ENCODE results near the gene PPP3CA. TPM values are rescaled to one million over a fixed set of nuclear protein-coding genes. Genes with fewer than 3 reads are reported as not detected.

The PPP3CA gene
- polyA plus RNA-seq, 3 donors: 6.5 to 27.2 (median 14.1) TPM

DNA sequence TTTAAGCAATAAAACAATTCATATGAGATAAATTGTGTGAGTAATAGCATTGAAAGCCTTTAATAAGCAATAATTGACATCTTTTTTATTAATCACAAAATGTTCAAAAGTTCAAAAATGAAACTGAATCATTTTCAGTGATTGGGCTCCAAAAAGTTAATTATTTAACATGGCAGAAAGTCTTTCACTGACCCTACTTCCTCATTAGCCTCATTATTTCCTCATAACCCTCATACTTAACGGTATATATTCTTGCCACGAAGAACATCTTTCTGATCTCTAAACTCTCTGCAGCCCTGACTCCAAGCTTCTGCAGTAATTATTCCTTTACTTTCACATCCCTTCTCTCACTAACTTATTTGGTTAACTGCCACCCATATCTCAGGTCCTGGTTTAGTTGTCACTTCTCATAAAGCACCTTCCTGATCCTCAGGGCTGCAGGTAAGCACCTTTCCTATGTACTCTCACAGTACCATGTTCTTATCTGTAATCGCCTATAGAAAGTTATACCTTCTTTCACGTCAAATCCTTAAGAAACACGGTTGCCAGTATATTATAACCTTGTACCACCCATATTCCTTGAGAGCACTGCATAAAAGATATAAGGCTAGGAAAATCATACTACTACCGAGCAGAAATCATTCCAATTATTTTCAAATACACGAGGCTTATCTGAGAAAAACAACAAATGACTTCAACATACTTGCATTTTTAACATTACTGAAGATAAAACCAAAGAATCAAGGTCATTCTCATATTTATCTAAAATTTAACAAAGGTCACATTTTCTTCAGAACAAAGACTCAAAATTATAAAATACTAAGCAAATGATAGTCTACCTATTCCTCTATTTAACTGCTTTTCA is 72.2 kb downstream of the PPP3CA start:
- 39 to 70% (median 66%) methylated on average over 7 of the region's 7 CpGs for WGBS, 3 donors
- H3K27ac ChIP-seq (ENCODE audit: low read depth, low read length): no peak overlapping the region

DNA sequence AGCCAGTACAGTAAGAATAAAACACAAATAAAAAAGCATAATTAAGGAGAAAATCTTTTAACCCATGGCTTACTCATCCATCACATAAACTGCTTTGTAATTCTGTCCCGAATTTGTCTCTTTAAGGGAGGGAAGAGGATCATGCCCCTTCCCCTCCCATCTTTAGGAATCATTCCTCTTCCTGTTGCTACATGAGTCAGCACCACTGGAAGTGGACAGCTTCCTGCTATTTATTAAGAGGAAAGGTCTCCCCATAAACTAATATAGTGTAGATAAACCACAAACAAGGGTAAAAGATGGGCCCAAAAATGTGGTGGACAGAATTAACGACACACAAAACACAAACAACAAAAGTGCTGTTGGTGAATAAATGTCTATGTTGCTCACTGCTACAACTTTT is 75.8 kb downstream of the PPP3CA start:
- WGBS, 3 donors: 42 to 70% (median 50%) methylated on average over 2 of the region's 2 CpGs
- no peak overlapping the region for H3K27ac ChIP-seq (ENCODE audit: low read depth, low read length)

DNA sequence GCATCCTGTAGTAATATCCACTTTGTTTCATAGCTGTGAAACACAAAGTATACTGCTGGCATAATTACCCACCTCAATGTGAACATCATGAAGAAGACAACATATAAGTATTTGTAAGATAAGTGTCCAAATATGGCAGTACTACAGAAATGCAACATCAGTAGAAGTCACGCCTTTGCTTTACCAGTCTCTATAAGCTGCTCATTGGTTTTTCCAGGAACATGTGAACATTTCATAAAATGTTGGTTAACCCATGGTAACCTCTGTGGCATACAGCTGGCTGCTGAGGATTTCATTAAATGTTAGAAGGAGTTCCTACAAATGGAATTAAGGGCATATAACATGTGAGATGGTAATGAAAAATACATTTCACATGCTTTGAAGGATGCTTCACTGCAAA is 77.6 kb downstream of the PPP3CA start:
- 93 to 97% (median 93%) methylated on average over 1 of the region's 1 CpG for WGBS, 3 donors
- H3K27ac ChIP-seq (ENCODE audit: low read depth, low read length): no peak overlapping the region

DNA sequence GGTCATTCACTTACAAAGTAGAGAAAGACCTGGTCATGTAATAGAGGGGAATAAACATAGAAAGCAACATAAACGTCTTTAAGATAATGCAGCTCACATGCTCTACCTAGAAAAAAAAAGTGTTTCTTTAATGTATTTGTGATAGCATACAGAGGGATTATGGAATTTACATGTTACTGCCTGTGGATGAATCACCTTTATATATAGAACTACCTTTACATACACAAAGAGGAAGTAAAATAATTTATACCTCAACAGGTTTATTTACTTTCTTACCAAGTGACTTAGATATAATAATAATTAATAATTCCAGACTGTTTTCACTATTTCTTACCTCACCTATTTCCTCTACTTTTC is 81.5 kb downstream of the PPP3CA start:
- 39 to 74% (median 68%) methylated on average over 1 of the region's 1 CpG for WGBS, 3 donors
- no peak overlapping the region for H3K27ac ChIP-seq (ENCODE audit: low read depth, low read length)

DNA sequence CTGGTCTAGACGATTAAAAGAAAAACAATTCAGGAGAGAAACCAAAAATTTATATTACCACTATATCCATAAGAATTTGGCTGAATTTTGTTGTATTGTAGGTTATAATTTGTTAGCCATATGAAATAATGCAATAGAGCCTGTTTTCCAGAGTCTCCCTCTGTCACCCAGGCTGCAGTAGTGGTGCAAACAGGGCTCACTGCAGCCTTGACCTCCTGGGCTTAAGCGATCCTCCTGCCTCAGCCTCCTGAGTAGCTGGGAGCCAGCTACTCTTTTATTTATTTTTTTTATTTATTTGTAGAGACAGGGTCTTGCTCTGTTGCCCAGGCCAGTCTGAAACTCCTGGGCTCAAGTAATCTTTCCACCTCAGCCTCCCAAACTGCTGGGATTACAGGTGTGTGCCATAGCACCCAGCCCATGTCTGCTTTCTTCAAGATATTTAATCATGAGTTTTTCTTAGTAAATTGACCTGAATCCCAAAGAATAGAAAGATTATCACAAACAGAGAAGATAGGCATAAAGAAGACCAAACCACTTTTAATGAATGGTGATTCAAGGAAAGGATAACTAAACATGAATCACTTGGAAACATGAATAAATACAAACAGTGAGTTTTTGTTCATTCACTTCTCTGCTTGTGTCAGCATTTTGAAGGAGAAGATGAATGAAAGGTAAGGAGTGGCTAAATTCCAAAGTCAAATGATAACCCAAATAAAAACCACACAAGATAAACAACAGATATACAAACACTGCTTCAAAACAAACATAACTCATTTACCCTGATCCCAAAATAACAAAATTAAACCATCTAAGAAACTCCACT is 82.1 kb downstream of the PPP3CA start:
- no peak overlapping the region for H3K27ac ChIP-seq (ENCODE audit: low read depth, low read length)
- WGBS, 3 donors: 63 to 82% (median 82%) methylated on average over 2 of the region's 2 CpGs

DNA sequence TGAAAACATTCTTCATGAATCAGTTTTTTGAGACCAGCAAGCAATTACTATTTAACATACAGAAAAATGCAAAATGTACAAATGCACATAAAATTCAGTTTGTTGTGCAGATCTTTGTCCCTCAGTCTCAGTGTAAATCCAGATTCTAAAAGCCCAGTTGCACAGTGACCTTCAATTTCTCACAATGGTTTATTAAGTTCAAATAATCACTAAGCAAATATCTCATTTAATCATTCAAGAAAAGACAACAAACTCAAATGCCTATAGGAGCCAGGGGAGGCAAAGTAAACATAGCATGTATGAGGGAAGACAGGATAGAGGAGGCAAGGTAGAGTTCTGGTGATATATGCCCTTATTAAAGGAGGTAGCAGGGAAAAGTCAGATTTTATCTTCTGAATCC is 82.8 kb downstream of the PPP3CA start:
- no peak overlapping the region for H3K27ac ChIP-seq (ENCODE audit: low read depth, low read length)

DNA sequence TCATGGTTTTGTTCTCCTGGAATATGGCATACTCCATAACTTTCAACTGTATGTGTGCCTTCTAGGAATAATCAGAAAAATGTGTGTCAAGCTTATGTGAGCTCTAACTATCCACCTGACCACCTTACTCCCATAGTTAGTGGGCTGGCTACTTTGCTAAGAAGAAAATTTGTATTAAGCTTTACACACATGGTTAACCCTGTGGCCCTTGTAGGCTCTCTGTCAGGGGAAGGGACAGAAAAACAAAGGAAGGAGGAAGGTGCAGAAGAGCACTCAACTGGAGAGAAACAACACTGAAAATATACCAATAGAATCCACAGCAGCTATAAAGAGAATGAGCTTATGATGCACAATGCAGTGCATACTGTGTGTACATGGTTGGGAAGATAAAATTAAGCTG is 84.6 kb downstream of the PPP3CA start:
- no peak overlapping the region for H3K27ac ChIP-seq (ENCODE audit: low read depth, low read length)

DNA sequence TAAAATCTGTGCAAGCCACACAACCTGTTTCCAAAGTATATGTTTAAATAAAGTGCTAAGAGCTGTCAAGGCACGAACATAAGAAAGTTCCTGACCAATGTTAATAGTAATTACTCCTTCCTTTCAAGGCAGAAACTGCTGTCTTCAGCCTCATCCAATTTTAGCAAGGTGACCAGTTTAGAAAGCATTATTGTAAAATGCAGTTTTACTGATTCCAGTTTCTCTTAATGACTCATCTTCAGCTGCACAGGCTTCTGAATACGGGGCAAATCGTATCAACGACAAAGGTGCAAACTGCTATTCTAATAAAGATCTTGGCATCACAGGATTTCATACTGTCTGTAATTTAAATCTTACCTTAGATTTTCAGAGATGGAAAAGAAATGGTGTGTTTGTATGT is 87.5 kb downstream of the PPP3CA start:
- no peak overlapping the region for H3K27ac ChIP-seq (ENCODE audit: low read depth, low read length)
- 32 to 79% (median 59%) methylated on average over 4 of the region's 4 CpGs for WGBS, 3 donors

DNA sequence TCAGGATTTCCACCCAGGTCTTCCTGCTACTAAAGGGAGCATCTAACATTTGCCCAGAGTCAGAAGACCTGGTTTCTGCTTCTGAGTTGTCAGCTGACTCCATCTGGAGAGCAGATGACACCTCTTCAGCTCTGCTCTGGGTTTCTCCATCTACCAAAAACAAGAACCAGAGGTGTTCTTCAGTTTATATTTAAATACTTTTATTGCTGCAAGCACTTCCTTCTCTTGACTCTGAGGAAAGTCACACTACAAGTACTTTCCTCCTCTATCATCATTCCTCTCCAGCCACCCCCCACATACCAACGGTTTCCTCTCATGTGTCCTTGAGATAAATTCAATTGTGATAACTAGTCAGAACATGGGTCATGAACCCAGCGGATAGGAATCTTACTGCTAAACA is 88.4 kb downstream of the PPP3CA start:
- no peak overlapping the region for H3K27ac ChIP-seq (ENCODE audit: low read depth, low read length)
- WGBS, 3 donors: 41 to 61% (median 46%) methylated on average over 2 of the region's 2 CpGs

DNA sequence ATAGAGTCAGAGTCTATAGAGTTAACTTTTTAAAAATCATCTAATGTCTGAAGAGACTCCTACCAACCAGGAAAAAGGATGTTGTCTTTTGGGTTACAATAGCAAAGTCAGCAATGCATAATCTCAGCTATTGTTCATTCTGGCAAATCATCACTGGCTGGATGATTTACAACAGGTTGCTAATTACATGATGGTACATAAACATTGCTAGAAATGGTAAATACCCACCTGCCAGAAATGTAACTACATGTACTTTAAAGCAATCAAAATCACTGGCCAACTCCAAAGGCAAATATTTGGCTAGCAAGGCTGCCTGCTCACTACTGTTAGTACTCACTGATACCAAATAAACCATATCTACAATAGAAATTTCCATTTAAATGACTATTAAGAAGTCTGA is 91.1 kb downstream of the PPP3CA start:
- H3K27ac ChIP-seq (ENCODE audit: low read depth, low read length): no peak overlapping the region

DNA sequence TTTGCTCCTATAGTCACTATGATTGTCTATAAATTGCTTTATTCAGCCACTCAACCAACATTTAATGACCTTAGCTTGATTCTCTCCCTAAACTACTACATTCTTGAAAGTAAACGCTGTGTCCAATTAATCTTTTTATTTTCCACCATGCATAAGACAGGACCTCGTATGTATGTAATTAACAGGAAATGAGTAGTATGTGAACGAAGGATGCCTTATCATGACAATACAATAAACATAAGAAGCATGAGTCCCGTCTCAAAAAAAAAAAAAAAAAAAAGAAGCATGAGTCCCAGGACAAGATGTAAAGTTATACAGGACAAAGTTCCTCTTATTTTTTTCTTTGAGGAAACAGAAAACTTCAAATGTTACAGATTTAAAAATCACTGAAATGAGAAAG is 92.5 kb downstream of the PPP3CA start:
- WGBS, 3 donors: 50 to 69% (median 57%) methylated on average over 4 of the region's 4 CpGs
- no peak overlapping the region for H3K27ac ChIP-seq (ENCODE audit: low read depth, low read length)

DNA sequence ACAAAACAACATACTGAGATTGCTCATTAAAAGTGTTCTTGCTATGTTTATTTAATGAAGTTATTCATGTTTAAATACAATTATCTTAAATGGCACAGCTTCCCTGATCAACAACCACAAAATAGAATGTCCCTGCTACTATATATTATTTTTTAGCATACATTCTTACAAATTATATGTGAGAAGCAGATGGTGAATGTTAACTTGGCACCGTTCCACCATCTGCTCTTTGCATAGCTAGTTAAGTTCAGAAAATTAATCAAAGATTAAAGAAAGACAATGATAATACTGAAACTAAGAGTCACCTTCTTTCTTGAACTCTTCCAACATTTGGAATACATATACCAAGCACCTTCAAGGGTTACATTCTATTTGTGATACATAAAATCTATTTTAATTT is 94.2 kb downstream of the PPP3CA start:
- no peak overlapping the region for H3K27ac ChIP-seq (ENCODE audit: low read depth, low read length)
- WGBS, 3 donors: 64 to 80% (median 73%) methylated on average over 1 of the region's 1 CpG

DNA sequence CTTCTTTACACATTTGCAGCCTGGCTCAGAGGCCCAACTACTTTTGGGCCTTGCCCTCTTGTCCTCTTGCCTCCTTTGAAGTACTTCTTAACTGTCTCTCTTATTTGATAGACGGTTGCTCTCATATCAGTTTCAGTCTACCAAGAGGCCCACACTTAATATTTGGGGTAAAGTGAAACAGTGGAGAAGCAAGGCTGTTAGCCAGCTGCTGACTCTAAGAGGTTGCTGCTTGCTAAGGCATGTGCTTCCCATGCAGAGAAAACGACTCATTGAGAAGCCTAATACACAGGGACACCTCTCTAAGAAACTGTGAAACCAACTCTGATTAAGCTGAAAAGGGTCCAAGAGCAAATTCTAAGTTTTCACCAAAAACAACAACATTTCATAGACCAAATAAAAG is 94.6 kb downstream of the PPP3CA start:
- 26 to 53% (median 31%) methylated on average over 2 of the region's 2 CpGs for WGBS, 3 donors
- no peak overlapping the region for H3K27ac ChIP-seq (ENCODE audit: low read depth, low read length)

DNA sequence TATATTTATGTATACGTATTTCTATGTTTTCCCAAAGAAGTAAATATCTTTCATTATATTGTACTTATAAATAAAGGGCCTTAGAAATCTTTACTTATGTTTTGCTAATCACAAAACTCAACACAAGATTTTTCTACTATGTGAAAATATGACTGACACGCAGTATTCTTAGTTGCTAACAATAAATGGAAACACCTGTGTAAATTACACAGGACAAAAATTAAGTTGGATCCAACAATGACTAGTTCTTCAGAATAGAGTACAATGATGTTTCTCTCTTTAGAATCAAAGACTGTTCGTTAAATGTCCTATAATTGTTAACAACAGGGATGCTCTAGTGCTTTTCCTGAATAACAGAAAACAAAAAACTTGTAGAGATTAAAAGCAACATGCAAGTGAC is 96.1 kb downstream of the PPP3CA start:
- H3K27ac ChIP-seq (ENCODE audit: low read depth, low read length): no peak overlapping the region
- WGBS, 3 donors: 84 to 85% (median 84%) methylated on average over 3 of the region's 3 CpGs

DNA sequence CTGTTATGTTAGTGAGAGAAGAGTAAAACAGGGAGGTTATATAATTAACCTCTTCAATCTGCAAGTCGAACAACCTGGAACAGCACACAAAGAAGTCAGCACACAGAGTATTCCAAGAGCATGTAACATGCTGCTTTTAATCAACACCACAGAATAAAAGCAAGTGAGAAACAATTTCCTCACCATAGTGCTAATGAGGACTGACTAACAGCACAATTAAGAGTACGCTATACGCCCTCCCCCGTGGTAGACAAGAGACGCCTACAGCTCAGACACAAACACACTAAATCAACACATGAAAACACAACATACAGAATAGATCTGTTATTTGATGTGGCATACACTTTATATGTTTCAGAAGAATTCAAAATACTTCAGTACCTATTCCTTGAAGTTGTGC is 103.0 kb downstream of the PPP3CA start:
- no peak overlapping the region for H3K27ac ChIP-seq (ENCODE audit: low read depth, low read length)
- WGBS, 3 donors: 77 to 97% (median 90%) methylated on average over 5 of the region's 5 CpGs

DNA sequence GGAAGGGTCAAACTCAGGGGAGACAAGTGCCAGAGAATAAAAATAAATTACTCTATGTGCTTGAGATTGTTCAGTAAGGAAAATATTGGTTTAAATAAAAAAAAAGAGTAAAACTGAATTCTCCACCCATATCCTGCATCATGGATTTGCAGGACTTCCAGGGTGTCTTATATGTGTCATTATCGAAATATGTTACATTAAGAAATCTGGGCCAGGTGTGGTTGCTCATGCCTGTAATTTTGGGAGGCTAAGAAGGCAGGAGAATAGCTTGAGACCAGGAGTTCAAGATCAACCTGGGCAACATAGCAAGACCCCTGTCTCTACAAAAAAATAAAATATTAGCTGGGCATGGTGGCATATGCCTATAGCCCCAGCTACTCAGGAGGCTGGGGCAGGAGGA is 104.9 kb downstream of the PPP3CA start:
- no peak overlapping the region for H3K27ac ChIP-seq (ENCODE audit: low read depth, low read length)
- 95 to 100% (median 100%) methylated on average over 1 of the region's 1 CpG for WGBS, 3 donors

DNA sequence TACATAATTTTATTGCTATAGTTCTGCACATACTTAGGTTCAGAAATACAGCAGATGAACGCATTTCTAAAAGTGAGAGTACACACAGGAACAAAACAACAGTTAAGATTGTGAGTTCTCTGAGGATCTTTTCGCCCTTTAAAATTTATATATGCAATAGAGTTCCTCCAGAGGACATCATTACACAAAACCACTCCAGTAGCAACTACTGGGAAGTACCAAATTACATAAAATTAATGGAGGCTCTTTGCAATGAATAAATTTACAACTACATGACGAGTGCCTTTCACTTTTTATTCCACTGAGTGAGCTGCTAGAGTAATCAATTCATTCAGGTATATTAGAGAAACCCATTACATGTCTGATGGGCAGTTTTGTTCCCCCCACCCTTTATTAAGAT is 107.2 kb downstream of the PPP3CA start:
- WGBS, 3 donors: 90 to 96% (median 91%) methylated on average over 3 of the region's 3 CpGs
- no peak overlapping the region for H3K27ac ChIP-seq (ENCODE audit: low read depth, low read length)

DNA sequence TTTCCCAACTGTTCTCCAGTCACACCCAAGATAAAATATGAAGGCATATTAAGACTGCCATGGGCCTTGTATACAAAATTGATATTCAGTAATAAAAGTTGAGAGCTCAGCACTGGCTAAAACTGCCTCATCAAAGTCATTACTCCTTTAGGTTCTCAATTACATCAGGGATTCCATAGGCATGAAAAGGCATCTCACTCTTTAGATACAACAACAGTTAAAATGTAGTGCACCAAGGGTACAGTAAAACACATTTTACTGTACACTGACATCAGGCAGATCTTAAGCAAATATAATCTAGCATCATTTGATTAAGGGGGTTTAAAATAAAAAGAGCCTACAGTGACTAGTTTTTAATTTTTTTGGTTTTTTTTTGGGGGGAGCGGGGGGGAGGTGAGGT is 107.7 kb downstream of the PPP3CA start:
- 64 to 92% (median 84%) methylated on average over 1 of the region's 1 CpG for WGBS, 3 donors
- H3K27ac ChIP-seq (ENCODE audit: low read depth, low read length): no peak overlapping the region

DNA sequence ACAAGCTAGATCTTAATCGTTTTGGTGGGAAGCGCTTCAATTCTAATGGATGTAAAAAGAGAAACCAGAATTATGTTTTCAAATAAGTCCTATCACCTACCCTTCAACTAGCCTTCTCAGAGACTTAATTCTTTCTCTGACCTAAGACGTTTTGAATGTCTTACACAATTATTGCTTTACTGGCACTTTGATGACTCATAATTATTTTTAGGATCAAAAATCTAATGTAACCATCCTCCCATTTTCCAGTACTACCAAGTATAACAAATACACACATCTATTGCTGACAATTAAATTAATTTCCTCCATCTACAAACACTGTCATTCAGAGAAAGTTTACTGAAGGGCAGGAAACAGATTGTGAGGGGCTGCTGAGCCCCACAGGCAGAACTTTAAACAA is 108.6 kb downstream of the PPP3CA start:
- 47 to 59% (median 59%) methylated on average over 3 of the region's 3 CpGs for WGBS, 3 donors
- H3K27ac ChIP-seq (ENCODE audit: low read depth, low read length): no peak overlapping the region

DNA sequence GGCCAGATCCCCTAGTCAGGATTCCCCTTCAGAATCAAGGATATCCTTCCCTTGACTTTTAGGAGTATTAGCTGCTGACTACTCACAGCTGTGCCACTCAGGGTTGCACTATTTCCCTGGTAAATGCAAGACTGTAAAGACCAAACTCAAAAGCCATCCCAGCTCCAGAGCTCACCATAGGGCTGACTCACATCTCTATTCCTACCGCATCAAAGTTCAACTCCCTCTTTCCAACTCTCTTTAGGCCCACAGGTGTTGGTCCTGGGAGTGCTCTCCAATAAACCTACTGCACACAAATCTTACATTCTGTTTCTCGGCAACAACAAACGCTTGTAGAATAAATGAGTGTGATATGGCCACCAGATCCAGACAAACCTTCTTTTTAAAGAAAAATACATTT is 109.6 kb downstream of the PPP3CA start:
- WGBS, 3 donors: 93 to 94% (median 94%) methylated on average over 3 of the region's 3 CpGs
- no peak overlapping the region for H3K27ac ChIP-seq (ENCODE audit: low read depth, low read length)

Data from adipose tissue (tissue), 3 donors.